Tibial artery (tissue), 4 donors: ENCODE results near the gene NRF1.

ENCODE experiments used
- DNase-seq, 2 donors: peaks; one replicate each; pipeline ENCODE4 v3.0.0-alpha.2; 2019
- H3K27ac ChIP-seq, 2 donors: fragments of 200-600 bp; sonication (generic) in 1 of 2; 1 replicate in 1 of 2; 2 replicates in 1 of 2; pipeline ENCODE4 v1.5.1; 2018 to 2019; ENCODE audit warnings: mild to moderate bottlenecking in 1 of 2
- H3K27me3 ChIP-seq, 2 donors: fragments of 200-600 bp; sonication (generic) in 1 of 2; one replicate each; pipeline versions ENCODE4 v1.5.1 to v1.6.0; 2016 to 2019
- H3K36me3 ChIP-seq, 3 donors: fragments of 200-600 bp; sonication (generic) in 2 of 3; one replicate each; pipeline ENCODE4 v1.5.1; 2016 to 2019; ENCODE audit warnings: mild to moderate bottlenecking in 2 of 3
- H3K4me1 ChIP-seq, 4 donors: fragments of 200-600 bp; sonication (generic) in 2 of 4; 1 replicate in 3 of 4; 2 replicates in 1 of 4; pipeline ENCODE4 v1.5.1; 2016 to 2019
- H3K4me3 ChIP-seq, 2 donors: fragments of 200-600 bp; sonication (generic) in 1 of 2; 1 replicate in 1 of 2; 2 replicates in 1 of 2; pipeline ENCODE4 v1.5.1; 2018 to 2019; ENCODE audit warnings: mild to moderate bottlenecking in 2 of 2
- H3K9me3 ChIP-seq, 3 donors: fragments of 200-600 bp; sonication (generic) in 1 of 3; one replicate each; pipeline ENCODE4 v1.5.1; 2016 to 2019
- CTCF ChIP-seq, 2 experiments: fragments of 200-600 bp in 1 of 2; fragments of 450-650 bp in 1 of 2; IDR thresholded peaks; one replicate each; pipeline ENCODE4 v1.5.1; 2017 to 2019; ENCODE audit warnings: antibody characterized with exemption in 2 of 2, mild to moderate bottlenecking in 1 of 2, moderate library complexity in 1 of 2
- intact Hi-C: fragments of 100-400 bp; cut with DNase I; formaldehyde crosslinking; loops from one replicate; pipeline ENCODE4 v1.15.0; 2023; ENCODE audit warnings: low total_unique reads

Gene NRF1

DNA sequence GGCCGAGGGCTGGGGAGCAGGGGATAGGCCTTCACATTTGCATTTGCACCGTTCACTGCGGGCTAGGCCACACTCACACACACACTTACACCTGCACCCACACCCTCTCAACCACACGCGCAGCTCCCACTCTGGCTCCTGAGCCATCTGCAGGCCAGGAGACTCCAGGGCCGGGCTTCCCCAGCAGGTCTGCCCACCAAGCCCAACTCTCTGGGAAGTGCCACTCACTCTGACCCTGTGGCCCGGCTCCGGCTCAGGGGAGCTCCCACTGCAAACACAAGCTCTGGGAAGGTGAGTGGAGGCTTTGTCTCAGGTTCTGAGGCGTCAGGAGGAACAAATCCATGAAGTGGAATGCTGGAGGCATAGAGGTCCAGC, 157.9 kb downstream of the NRF1 start:
- intact Hi-C loops: no loop called here
- no peak for TF ChIP-seq CTCF (IDR thresholded peaks at IDR 0.05)
- peaks cover 0 to 8% of the 10 kb centered on the region in 2 donors for H3K27me3 ChIP-seq
- H3K27ac ChIP-seq: no peak overlapping the region
- no peaks in the 10 kb centered on the region for H3K9me3 ChIP-seq
- DNase-seq: no peak
- no peaks in the 10 kb centered on the region for H3K36me3 ChIP-seq
- no peak overlapping the region for H3K4me3 ChIP-seq
- no peaks in the 10 kb centered on the region for H3K4me1 ChIP-seq

DNA sequence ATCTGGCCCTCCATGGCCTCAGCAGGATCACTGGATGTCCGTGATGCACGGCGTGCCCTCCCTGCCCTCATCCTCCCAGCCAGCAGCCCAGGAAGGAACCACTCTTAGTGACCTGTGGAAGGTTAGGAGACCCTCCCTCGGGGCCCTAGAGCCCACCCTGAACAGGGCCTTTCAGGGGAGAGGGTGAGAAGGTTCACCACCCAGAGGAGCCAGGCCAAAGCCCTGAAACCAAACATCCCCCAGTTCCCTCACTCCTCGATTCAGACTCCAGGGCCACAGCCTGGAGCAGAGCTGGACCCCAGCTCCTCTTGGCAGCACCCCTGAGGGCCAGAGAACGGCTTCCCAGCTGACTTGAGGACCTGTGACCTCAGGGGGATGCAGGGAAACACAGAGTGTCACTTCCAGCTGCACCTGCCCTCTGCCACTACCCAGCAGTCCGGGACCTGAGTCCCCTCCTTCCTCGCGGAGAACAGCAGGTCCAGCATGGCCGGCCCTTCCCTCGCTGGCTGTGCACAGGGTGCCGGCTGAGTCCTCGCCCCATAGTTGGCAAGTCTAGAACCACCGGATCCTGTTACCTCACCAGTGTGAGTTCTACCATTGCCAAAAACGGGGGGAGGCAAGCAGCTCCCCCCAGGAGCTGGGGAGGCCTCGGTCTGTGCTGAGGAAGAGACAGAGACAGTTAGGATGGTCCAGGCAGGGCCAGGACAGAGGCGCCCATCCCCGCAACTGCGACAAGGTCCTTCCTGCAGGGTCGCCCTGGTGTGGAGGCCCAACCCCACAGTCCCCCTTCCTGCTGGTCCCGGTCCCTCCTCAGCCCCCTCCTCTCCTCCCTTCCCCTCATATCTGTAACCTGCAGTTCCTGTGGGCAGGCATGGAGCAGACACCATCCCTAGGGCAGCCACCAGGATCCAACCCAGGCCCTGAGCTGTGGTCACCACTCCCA, 158.6 kb downstream of the NRF1 start:
- Histone ChIP-seq H3K27ac (no peak overlapping the region), H3K9me3 (no peaks in the 10 kb centered on the region), H3K36me3 (no peaks in the 10 kb centered on the region), H3K4me1 (no peaks in the 10 kb centered on the region), H3K4me3 (no peak overlapping the region), H3K27me3 (peaks cover 0 to 8% of the 10 kb centered on the region in 2 donors)
- intact Hi-C loops: no loop called here
- no peak for DNase-seq
- TF ChIP-seq CTCF (IDR thresholded peaks at IDR 0.05): no peak

DNA sequence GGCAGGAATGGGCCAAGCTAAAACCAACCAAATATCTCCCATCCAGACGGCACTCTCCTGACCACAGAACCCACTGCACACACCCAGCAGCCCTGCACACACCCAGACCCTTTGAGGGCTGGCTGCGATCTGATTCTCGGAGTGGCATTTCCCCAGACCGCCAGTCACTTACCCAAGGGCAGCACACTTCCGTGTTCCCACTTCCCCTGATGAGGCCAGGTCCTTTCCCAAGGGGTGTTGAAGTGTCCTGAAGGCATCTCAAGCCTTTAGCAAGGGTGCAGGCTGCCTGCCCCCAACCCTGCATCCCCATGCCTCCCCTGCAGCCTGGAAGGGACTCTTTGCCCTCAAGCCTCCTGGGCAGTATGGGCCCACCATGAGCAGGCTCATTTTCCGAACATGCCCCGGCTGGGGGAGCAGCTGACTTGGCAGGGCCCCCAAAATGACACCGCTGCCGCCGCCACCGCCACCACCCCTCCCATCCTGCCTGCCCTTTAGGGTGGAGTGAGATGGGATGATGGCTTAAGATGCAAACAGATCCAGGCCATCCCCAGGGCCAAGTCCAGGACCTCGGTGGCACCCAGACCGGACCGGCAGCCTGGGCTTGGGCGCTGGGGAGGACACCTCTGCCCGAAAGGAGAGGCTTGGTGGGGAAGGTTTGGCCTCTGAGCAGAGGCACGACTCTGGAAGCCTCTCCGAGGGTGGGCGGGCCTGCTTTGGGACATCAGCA, 159.8 kb downstream of the NRF1 start:
- intact Hi-C loops: no loop called here
- no peak for DNase-seq
- Histone ChIP-seq H3K27me3 (peaks cover 0 to 15% of the 10 kb centered on the region in 2 donors), H3K27ac (no peak overlapping the region), H3K4me3 (no peak overlapping the region), H3K36me3 (no peaks in the 10 kb centered on the region), H3K4me1 (no peaks in the 10 kb centered on the region), H3K9me3 (no peaks in the 10 kb centered on the region)
- no peak for TF ChIP-seq CTCF (IDR thresholded peaks at IDR 0.05)

- Histone ChIP-seq H3K4me1 (no peaks in the 10 kb centered on the region), H3K36me3 (no peaks in the 10 kb centered on the region), H3K4me3 (no peak overlapping the region), H3K9me3 (no peaks in the 10 kb centered on the region), H3K27ac (no peak overlapping the region), H3K27me3 (peaks cover 0 to 20% of the 10 kb centered on the region in 2 donors)
- intact Hi-C loops: no loop called here
- DNase-seq: no peak
- no peak for TF ChIP-seq CTCF (IDR thresholded peaks at IDR 0.05)
These were observed 160.5 kb downstream of the NRF1 start for GRCh38 chr7:129771928-129772479.

GRCh38 chr7:129772646-129773280, 161.2 kb downstream of the NRF1 start:
- TF ChIP-seq CTCF (IDR thresholded peaks at IDR 0.05): no peak
- Histone ChIP-seq H3K4me1 (no peaks in the 10 kb centered on the region), H3K9me3 (no peaks in the 10 kb centered on the region), H3K27ac (no peak overlapping the region), H3K4me3 (no peak overlapping the region), H3K36me3 (no peaks in the 10 kb centered on the region), H3K27me3 (peaks cover 0 to 28% of the 10 kb centered on the region in 2 donors)
- DNase-seq: no peak
- intact Hi-C loops: no loop called here
